Spleen (tissue), 11 donors: Measurements from ENCODE around the gene DELE1. TPM values are rescaled to one million over a fixed set of nuclear protein-coding genes. Genes with fewer than 3 reads are reported as not detected.

Source experiments
- DNase-seq: peaks from one replicate; pipeline ENCODE4 v3.0.0-alpha.2; 2020
- H3K27ac ChIP-seq, 8 donors: fragments of 200-600 bp; sonication (generic) in 7 of 8; 1 replicate in 4 of 8; 2 replicates in 4 of 8; pipeline versions ENCODE4 v1.5.0 to v1.8.0; 2016 to 2021; ENCODE audit warnings: inconsistent platforms in 4 of 8, mild to moderate bottlenecking in 4 of 8, moderate library complexity in 1 of 8
- H3K27me3 ChIP-seq, 7 donors: fragments of 200-600 bp; sonication (generic) in 6 of 7; replicated peaks in 1 of 7; 1 replicate in 4 of 7; 2 replicates in 3 of 7; pipeline versions ENCODE4 v1.5.0 to v1.8.0; 2016 to 2021; ENCODE audit warnings: inconsistent platforms in 3 of 7, mild to moderate bottlenecking in 1 of 7
- H3K36me3 ChIP-seq, 6 donors: fragments of 200-600 bp; sonication (generic) in 5 of 6; 1 replicate in 4 of 6; 2 replicates in 2 of 6; pipeline versions ENCODE4 v1.5.0 to v1.8.0; 2016 to 2021; ENCODE audit warnings: inconsistent platforms in 2 of 6
- H3K4me1 ChIP-seq, 6 donors: fragments of 200-600 bp; sonication (generic) in 5 of 6; 1 replicate in 3 of 6; 2 replicates in 3 of 6; pipeline versions ENCODE4 v1.5.0 to v1.8.0; 2016 to 2021; ENCODE audit warnings: inconsistent platforms in 3 of 6
- H3K4me3 ChIP-seq, 8 donors: fragments of 200-600 bp; sonication (generic) in 7 of 8; 1 replicate in 4 of 8; 2 replicates in 4 of 8; pipeline versions ENCODE4 v1.5.0 to v1.8.0; 2016 to 2021; ENCODE audit warnings: inconsistent platforms in 4 of 8, mild to moderate bottlenecking in 4 of 8, moderate library complexity in 2 of 8
- H3K9me3 ChIP-seq, 8 donors: fragments of 200-600 bp; sonication (generic) in 7 of 8; 1 replicate in 4 of 8; 2 replicates in 4 of 8; pipeline versions ENCODE4 v1.5.0 to v1.8.0; 2016 to 2021; ENCODE audit warnings: inconsistent platforms in 4 of 8
- POLR2A ChIP-seq, 3 donors: fragments of 450-650 bp; IDR thresholded peaks; one replicate each; pipeline ENCODE4 v1.5.1; 2017; ENCODE audit warnings: antibody characterized with exemption in 3 of 3, mild to moderate bottlenecking in 1 of 3
- POLR2AphosphoS5 ChIP-seq, 3 donors: sonication (generic); formaldehyde crosslinking; IDR thresholded peaks; one replicate each; pipeline ENCODE4 v1.5.1; 2017; ENCODE audit warnings: antibody characterized with exemption in 3 of 3
- WGBS, 5 donors: extraction: QIAGEN DNeasy Blood & Tissue Kit in 3 of 5; methylation state at CpG; one replicate each; pipeline versions ENCODE4 v1.1.5 to v1.1.7; 2013 to 2018; 5-methylcytosine and 5-hydroxymethylcytosine counted together
- intact Hi-C: fragments of 100-400 bp; cut with DNase I; formaldehyde crosslinking; loops from one replicate; pipeline ENCODE4 v1.15.0; 2023; ENCODE audit warnings: low total_unique reads
- polyA plus RNA-seq, 3 donors: library from polyadenylated mRNA; stranded (reverse); fragments of 200-250 nt; gene quantifications; one replicate each; pipeline ENCODE4 v1.2.1, GENCODE V29; 2013
- total RNA-seq, 7 donors: library from RNA; depleted of rRNA in 3 of 7; stranded (reverse); fragments of >200 nt in 3 of 7; fragmentation: NEBNext Ultra II Directional in 4 of 7; extraction: Animal tissue kit (Norgen Biotek cat#: 25700) in 4 of 7; gene quantifications; one replicate each; pipeline versions ENCODE4 v1.1.0 to v1.2.1, GENCODE V29; 2016 to 2021
- TF ChIP-seq, protein P1 (sequence below), 11 experiments: fragments of 200-600 bp in 7 of 11; fragments of 450-650 bp in 4 of 11; sonication (generic) in 4 of 11; IDR thresholded peaks in 8 of 11; conservative IDR thresholded peaks in 3 of 11; 1 replicate in 7 of 11; 2 replicates in 4 of 11; pipeline versions ENCODE4 v1.4.0 to v1.8.0; 2016 to 2021; ENCODE audit warnings: antibody characterized with exemption in 11 of 11, inconsistent platforms in 4 of 11, mild to moderate bottlenecking in 1 of 11
- donor health status: healthy with polysubstance abuse.
- donor health status: DM: no; HTN: no; CAD: no; lungs with moderate emphysema.
- donor health status: DM: no; HTN: no; CAD: no.
- donor health status: Bipolar disorder and iron deficiency.
- donor health status: healthy.
- donor health status: DM: no; HTN: no; CAD: no.
- donor health status: DM: yes; HTN: yes; CAD: no.

Gene DELE1
- total and polyA plus RNA-seq, 10 donors, result 36.1 to 194 (median 130) TPM

DNA sequence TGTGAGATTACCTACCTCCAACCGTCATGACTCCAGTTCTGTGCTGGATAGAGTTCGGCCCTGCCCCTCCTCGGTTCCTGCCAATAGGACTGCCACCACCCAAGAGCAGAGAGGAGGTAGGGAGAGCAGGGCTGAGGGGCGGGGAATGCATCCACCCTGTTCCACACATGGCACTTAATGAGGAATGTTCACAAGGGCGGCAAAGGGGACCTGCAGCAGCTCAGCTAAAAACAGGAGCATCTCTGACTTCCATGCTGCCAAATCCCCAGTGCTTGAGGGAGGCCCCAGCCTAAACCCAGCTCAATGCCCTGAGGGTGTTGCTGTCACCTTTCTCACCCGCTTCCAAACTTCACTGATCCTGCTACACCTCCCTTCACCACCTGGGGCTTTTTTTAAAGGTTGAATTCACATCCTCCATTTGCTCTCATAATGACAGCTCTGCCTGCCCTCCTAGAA is 7.8 kb upstream of the DELE1 start:
- H3K36me3 ChIP-seq, result no peaks in the 10 kb centered on the region
- WGBS, 5 donors, result 86 to 94% (median 88%) methylated on average over 6 of the region's 6 CpGs
- H3K4me1 ChIP-seq, result peaks cover 8 to 32% (median 19%) of the 10 kb centered on the region in 6 donors
- H3K27ac ChIP-seq, result no peak overlapping the region
- intact Hi-C loops, result no loop called here
- TF ChIP-seq POLR2AphosphoS5 (IDR thresholded peaks at IDR 0.05), result no peak
- no peak for TF ChIP-seq POLR2A (IDR thresholded peaks at IDR 0.05)
- TF ChIP-seq, protein P1, sequence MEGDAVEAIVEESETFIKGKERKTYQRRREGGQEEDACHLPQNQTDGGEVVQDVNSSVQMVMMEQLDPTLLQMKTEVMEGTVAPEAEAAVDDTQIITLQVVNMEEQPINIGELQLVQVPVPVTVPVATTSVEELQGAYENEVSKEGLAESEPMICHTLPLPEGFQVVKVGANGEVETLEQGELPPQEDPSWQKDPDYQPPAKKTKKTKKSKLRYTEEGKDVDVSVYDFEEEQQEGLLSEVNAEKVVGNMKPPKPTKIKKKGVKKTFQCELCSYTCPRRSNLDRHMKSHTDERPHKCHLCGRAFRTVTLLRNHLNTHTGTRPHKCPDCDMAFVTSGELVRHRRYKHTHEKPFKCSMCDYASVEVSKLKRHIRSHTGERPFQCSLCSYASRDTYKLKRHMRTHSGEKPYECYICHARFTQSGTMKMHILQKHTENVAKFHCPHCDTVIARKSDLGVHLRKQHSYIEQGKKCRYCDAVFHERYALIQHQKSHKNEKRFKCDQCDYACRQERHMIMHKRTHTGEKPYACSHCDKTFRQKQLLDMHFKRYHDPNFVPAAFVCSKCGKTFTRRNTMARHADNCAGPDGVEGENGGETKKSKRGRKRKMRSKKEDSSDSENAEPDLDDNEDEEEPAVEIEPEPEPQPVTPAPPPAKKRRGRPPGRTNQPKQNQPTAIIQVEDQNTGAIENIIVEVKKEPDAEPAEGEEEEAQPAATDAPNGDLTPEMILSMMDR (IDR thresholded peaks at IDR 0.05 in 8 of 11, conservative IDR thresholded peaks at IDR 0.05 in 3 of 11), result no peak
- no peak overlapping the region for H3K4me3 ChIP-seq
- DNase-seq, result no peak
- no peaks in the 10 kb centered on the region for H3K9me3 ChIP-seq
- H3K27me3 ChIP-seq, result peaks cover 0 to 30% (median 0%) of the 10 kb centered on the region in 7 donors

GRCh38 chr5:141916522-141916921 is 7.1 kb upstream of the DELE1 start:
- 60 to 70% (median 61%) methylated on average over 2 of the region's 2 CpGs for WGBS, 5 donors
- TF ChIP-seq, protein P1 (IDR thresholded peaks at IDR 0.05 in 8 of 11, conservative IDR thresholded peaks at IDR 0.05 in 3 of 11), result no peak
- TF ChIP-seq POLR2AphosphoS5 (IDR thresholded peaks at IDR 0.05), result no peak
- TF ChIP-seq POLR2A (IDR thresholded peaks at IDR 0.05), result no peak
- no peak for DNase-seq
- Histone ChIP-seq H3K36me3 (no peaks in the 10 kb centered on the region), H3K27ac (no peak overlapping the region), H3K4me3 (no peak overlapping the region), H3K9me3 (no peaks in the 10 kb centered on the region), H3K27me3 (peaks cover 0 to 30% (median 0%) of the 10 kb centered on the region in 7 donors), H3K4me1 (peaks cover 8 to 32% (median 19%) of the 10 kb centered on the region in 6 donors)
- intact Hi-C loops, result no loop called here

DNA sequence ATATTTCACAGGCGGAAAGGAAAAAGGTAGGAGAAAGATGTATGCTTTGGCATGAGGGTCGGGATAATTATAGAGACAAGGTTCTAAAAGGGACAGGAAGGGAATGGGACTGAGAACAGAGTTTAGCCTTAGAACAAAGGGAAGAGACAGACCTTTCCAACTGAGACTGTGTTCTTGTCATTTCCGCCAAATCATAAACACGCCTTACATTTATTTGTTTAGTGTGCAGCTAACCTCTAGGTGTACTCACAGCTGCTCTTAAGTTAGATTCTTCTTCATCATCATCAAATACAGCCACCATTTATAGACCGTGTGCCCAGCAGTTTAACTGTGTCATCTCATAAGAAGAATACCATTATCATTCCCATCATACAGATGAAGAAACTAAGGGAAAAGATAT is 5.9 kb upstream of the DELE1 start:
- Histone ChIP-seq H3K27me3 (peaks cover 0 to 22% (median 0%) of the 10 kb centered on the region in 7 donors), H3K9me3 (no peaks in the 10 kb centered on the region), H3K36me3 (no peaks in the 10 kb centered on the region), H3K4me1 (peaks cover 8 to 37% (median 24%) of the 10 kb centered on the region in 6 donors), H3K27ac (no peak overlapping the region), H3K4me3 (no peak overlapping the region)
- no peak for TF ChIP-seq POLR2A (IDR thresholded peaks at IDR 0.05)
- TF ChIP-seq POLR2AphosphoS5 (IDR thresholded peaks at IDR 0.05), result no peak
- TF ChIP-seq, protein P1 (IDR thresholded peaks at IDR 0.05 in 8 of 11, conservative IDR thresholded peaks at IDR 0.05 in 3 of 11), result no peak
- no peak for DNase-seq
- WGBS, 5 donors, result 84 to 94% (median 86%) methylated on average over 5 of the region's 5 CpGs
- intact Hi-C loops, result no loop called here

DNA sequence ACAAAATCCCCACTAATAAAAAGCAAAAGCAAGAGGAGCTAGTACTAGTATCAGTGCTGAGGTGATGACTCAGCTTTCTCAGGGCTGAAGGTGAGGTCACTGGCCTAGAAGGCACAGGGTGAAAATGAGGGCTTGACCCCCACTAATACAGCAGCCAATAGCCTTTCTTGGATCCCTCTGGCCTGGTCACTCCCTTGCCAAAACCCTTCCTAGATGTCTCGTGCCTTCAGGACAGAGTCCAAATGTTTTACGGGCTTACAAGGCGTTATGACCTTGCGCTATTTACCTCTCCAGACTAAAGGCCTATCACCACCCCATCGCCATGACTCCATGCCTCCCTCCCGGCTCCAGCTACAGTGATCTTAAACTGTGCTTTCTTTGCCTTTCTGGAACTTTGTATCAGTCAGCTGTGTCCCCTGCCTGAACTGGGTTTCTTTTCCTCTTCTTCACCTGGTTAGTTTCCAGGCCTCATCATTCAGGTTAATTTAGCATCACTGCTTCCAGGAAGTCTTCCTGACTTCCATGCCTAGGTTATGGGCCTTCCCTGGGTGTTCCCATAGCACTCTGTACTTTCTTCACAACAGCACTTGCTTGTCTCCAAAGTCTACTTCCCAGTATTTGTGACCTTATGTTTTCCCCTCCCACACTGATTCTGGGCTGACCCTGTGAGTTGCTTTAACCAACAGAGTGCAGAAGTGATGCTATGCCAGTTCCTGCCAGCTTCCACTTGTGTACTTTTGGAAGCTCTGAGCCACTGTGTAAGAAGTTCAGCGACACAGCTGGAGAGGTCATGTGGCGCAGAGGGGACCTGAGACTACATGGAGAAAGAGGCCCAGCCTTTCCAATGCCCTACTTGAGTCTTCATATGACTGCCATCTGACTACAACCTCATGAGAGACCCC is 4.2 kb upstream of the DELE1 start:
- no peaks in the 10 kb centered on the region for H3K36me3 ChIP-seq
- no peaks in the 10 kb centered on the region for H3K9me3 ChIP-seq
- whole genome bisulfite sequencing, 5 donors, result 92 to 98% (median 93%) methylated on average over 8 of the region's 8 CpGs
- H3K27me3 ChIP-seq, result peaks cover 0 to 5% (median 0%) of the 10 kb centered on the region in 7 donors
- H3K4me1 ChIP-seq, result peaks cover 4 to 36% (median 22%) of the 10 kb centered on the region in 6 donors
- intact Hi-C loops, result no loop called here
- no peak overlapping the region for H3K27ac ChIP-seq
- TF ChIP-seq POLR2A (IDR thresholded peaks at IDR 0.05), result no peak
- TF ChIP-seq POLR2AphosphoS5 (IDR thresholded peaks at IDR 0.05), result no peak
- TF ChIP-seq, protein P1 (IDR thresholded peaks at IDR 0.05 in 8 of 11, conservative IDR thresholded peaks at IDR 0.05 in 3 of 11), result no peak
- no peak for DNase-seq
- no peak overlapping the region for H3K4me3 ChIP-seq
